Uterus (tissue), 2 donors: ENCODE measurements around the gene EEA1.

ENCODE experiments used
- POLR2A ChIP-seq, 2 donors: fragments of 450-650 bp; IDR thresholded peaks; one replicate each; pipeline ENCODE4 v1.6.1; 2016; ENCODE audit warnings: antibody characterized with exemption in 2 of 2, mild to moderate bottlenecking in 1 of 2, moderate library complexity in 1 of 2
- TF ChIP-seq, protein P1 (sequence below), 4 experiments: fragments of 200-600 bp in 2 of 4; fragments of 450-650 bp in 2 of 4; sonication (generic) in 2 of 4; IDR thresholded peaks; one replicate each; pipeline ENCODE4 v1.5.1; 2016 to 2019; ENCODE audit warnings: antibody characterized with exemption in 4 of 4, mild to moderate bottlenecking in 2 of 4, moderate library complexity in 1 of 4

GRCh38 chr12:92854344-92854743 lies 74.8 kb downstream of the EEA1 start:
- TF ChIP-seq, protein P1, sequence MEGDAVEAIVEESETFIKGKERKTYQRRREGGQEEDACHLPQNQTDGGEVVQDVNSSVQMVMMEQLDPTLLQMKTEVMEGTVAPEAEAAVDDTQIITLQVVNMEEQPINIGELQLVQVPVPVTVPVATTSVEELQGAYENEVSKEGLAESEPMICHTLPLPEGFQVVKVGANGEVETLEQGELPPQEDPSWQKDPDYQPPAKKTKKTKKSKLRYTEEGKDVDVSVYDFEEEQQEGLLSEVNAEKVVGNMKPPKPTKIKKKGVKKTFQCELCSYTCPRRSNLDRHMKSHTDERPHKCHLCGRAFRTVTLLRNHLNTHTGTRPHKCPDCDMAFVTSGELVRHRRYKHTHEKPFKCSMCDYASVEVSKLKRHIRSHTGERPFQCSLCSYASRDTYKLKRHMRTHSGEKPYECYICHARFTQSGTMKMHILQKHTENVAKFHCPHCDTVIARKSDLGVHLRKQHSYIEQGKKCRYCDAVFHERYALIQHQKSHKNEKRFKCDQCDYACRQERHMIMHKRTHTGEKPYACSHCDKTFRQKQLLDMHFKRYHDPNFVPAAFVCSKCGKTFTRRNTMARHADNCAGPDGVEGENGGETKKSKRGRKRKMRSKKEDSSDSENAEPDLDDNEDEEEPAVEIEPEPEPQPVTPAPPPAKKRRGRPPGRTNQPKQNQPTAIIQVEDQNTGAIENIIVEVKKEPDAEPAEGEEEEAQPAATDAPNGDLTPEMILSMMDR (IDR thresholded peaks at IDR 0.05), result no peak
- no peak for TF ChIP-seq POLR2A (IDR thresholded peaks at IDR 0.05)
